RWPE1 (cell line): Measurements from ENCODE around the gene STK33.

Source experiments
- CTCF ChIA-PET: fragments of 350-600 bp; sonication (Branson Sonifier 250); formaldehyde crosslinking; extraction: SDS; loops from one replicate; lab custom pipeline; 2021; lab: Yijun Ruan, JAX
- POLR2A ChIA-PET: fragments of 400-600 bp; formaldehyde crosslinking; extraction: SDS; loops from one replicate; lab custom pipeline; 2020; ENCODE audit warnings: antibody characterized with exemption; ENCODE audit not compliant: low non-redundant PET; lab: Yijun Ruan, JAX
- DNase-seq: peaks from one replicate; pipeline ENCODE4 v3.0.0; 2012; ENCODE audit warnings: low spot score
- H3K27ac ChIP-seq: fragments of 450-650 bp; 2 replicates; pipeline ENCODE4 v1.5.1; 2017
- TF ChIP-seq, protein P1 (sequence below): fragments of 450-650 bp; conservative IDR thresholded peaks from 2 replicates; pipeline ENCODE4 v1.5.1; 2017; ENCODE audit warnings: low read depth, mild to moderate bottlenecking

STK33 gene

GRCh38 chr11:8374716-8375115 lies 219.3 kb downstream of the STK33 start:
- ChIA-PET CTCF (no interaction called here), POLR2A (no interaction called here)

DNA sequence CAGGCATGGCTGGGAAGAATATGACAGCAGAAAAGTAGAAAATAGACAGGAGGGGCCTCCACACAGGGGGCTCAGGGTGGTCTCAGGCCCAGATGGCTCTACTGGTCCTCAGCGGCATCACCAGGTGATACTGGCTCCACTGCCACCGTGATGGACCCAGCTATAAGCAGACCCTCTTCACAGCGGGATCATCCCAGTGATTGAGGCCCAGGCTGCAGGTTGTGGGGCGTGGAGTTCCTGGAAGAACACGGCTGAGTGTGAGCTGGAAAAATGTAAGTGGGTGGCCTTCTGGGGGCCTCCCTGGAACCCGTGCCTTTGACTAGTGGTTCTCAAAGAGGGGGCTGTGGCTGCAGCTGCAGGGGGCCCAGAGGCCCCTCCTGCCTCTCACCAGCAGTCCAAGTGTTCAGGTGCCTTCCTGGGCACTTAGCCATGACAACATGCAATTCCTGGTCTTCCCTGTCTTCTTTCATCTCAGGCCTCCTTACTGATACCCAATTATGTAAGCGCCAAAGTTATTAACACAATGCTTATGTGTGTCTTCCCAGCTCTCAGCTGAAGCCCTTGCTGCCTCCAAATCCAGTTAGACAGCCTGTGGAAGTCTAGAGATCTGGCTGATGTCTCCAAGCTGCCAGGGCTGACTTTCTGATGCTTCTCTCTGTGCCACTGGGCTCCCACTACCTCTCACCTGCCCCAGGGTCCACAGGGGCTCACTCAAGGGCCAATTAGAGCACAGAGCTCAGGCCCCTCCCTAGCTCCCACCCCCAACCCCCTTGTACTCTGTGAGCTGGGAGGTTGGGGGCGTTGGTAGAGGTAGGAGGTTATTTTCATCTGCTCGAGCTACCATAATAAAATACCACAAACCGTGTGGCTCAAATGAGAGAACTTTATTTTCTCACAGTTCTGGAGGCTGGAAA lies 220.3 kb downstream of the STK33 start:
- POLR2A ChIA-PET = no interaction called here
- CTCF ChIA-PET = no interaction called here
- no peak overlapping the region for H3K27ac ChIP-seq
- DNase-seq = no peak
- TF ChIP-seq, protein P1, sequence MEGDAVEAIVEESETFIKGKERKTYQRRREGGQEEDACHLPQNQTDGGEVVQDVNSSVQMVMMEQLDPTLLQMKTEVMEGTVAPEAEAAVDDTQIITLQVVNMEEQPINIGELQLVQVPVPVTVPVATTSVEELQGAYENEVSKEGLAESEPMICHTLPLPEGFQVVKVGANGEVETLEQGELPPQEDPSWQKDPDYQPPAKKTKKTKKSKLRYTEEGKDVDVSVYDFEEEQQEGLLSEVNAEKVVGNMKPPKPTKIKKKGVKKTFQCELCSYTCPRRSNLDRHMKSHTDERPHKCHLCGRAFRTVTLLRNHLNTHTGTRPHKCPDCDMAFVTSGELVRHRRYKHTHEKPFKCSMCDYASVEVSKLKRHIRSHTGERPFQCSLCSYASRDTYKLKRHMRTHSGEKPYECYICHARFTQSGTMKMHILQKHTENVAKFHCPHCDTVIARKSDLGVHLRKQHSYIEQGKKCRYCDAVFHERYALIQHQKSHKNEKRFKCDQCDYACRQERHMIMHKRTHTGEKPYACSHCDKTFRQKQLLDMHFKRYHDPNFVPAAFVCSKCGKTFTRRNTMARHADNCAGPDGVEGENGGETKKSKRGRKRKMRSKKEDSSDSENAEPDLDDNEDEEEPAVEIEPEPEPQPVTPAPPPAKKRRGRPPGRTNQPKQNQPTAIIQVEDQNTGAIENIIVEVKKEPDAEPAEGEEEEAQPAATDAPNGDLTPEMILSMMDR = no peak

More at GRCh38 chr11:8374716-8375115, 219.3 kb downstream of the STK33 start:
- TF ChIP-seq, protein P1 = no peak
- no peak for DNase-seq
- H3K27ac ChIP-seq = no peak overlapping the region

GRCh38 chr11:8372641-8373381 lies 221.2 kb downstream of the STK33 start:
- no peak overlapping the region for H3K27ac ChIP-seq
- CTCF ChIA-PET = interaction anchor here (1.1 kb wide), 1 partner anchor 17 kb away, joined by 3 read pairs; no protein-coding TSS in a partner anchor
- no peak for DNase-seq
- POLR2A ChIA-PET = no interaction called here
- TF ChIP-seq, protein P1 = no peak

DNA sequence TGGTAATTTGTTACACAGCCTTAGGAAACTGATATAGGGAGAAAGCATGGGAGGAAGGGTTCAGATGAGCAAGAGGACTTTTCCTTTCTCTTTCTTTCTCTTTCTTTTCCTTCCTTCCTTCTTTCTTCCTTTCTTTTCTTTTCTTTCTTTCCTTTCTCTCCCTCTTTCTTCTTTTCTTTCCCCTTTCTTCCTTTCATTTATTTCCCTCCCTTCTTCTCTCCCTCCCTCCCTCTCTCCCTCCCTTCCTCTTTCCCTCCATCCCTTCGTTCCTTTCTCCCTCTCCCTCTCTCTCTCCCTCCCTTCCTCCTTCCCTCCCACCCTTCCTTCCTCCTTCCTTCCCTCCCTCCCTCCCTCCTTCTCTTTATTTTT lies 222.5 kb downstream of the STK33 start:
- DNase-seq = no peak
- CTCF ChIA-PET = no interaction called here
- TF ChIP-seq, protein P1 = no peak
- POLR2A ChIA-PET = no interaction called here
- no peak overlapping the region for H3K27ac ChIP-seq

- POLR2A ChIA-PET = no interaction called here
Measured at GRCh38 chr11:8370812-8371515, 223.1 kb downstream of the STK33 start.

More at GRCh38 chr11:8370812-8371515, 223.1 kb downstream of the STK33 start:
- TF ChIP-seq, protein P1 = no peak
- CTCF ChIA-PET = no interaction called here
- H3K27ac ChIP-seq = no peak overlapping the region
- no peak for DNase-seq
